GM21528 (cell line): Measurements from ENCODE around the gene PRIM1.
"Not testable (repeated sequence)": the region's sequence is repeated elsewhere in the genome, so short reads cannot be mapped to it uniquely, and the experiment has no call there.

Experiments used
- ATAC-seq: cut with Tn5 transposase; IDR thresholded peaks from one replicate; pipeline ENCODE4 v1.9.1; 2021; ENCODE audit warnings: mild to moderate bottlenecking, moderate library complexity; ENCODE audit not compliant: unreplicated experiment, low FRiP score

Gene PRIM1

GRCh38 chr12:56721216-56721615 lies 30.9 kb downstream of the PRIM1 start:
- ATAC-seq: no peak

- ATAC-seq: no peak
Measured at GRCh38 chr12:56720731-56721151, 31.4 kb downstream of the PRIM1 start.

GRCh38 chr12:56719056-56719455 lies 33.1 kb downstream of the PRIM1 start:
- no peak for ATAC-seq

- ATAC-seq: no peak
Measured at GRCh38 chr12:56718636-56719035, 33.5 kb downstream of the PRIM1 start.

GRCh38 chr12:56718149-56718548 lies 34.0 kb downstream of the PRIM1 start:
- no peak for ATAC-seq

GRCh38 chr12:56716933-56717880 lies 34.9 kb downstream of the PRIM1 start:
- ATAC-seq: no peak

GRCh38 chr12:56716458-56716857 lies 35.7 kb downstream of the PRIM1 start:
- no peak for ATAC-seq

- no peak for ATAC-seq
Measured at GRCh38 chr12:56715798-56716197, 36.3 kb downstream of the PRIM1 start.

- ATAC-seq: no peak
Measured at GRCh38 chr12:56714431-56714929, 37.6 kb downstream of the PRIM1 start.

GRCh38 chr12:56713345-56713744 lies 38.8 kb downstream of the PRIM1 start:
- ATAC-seq: no peak

- no peak for ATAC-seq
Measured at GRCh38 chr12:56709759-56710376, 42.3 kb downstream of the PRIM1 start.

GRCh38 chr12:56704522-56704921 lies 47.6 kb downstream of the PRIM1 start:
- ATAC-seq: not testable (repeated sequence)

GRCh38 chr12:56699020-56699661 lies 53.0 kb downstream of the PRIM1 start:
- no peak for ATAC-seq

GRCh38 chr12:56695327-56696101 lies 56.6 kb downstream of the PRIM1 start:
- no peak for ATAC-seq

- no peak for ATAC-seq
Measured at GRCh38 chr12:56694161-56694560, 58.0 kb downstream of the PRIM1 start.

- ATAC-seq: no peak
Measured at GRCh38 chr12:56688846-56689109, 63.3 kb downstream of the PRIM1 start.

GRCh38 chr12:56688129-56688845 lies 63.8 kb downstream of the PRIM1 start, which contains the start of gene PTGES3:
Gene PTGES3 (minus strand): TSS chr12:56688284. CDS start chr12:56687999, 285 bp downstream.
- peak; percentile 61 for ATAC-seq

GRCh38 chr12:56687223-56688128 lies 64.6 kb downstream of the PRIM1 start:
- peak; percentile 21 for ATAC-seq
